ENCODE results near the gene NOS1AP. TPM values are rescaled to one million over a fixed set of nuclear protein-coding genes. Genes with fewer than 3 reads are reported as not detected.
"Not testable (repeated sequence)": the region's sequence is repeated elsewhere in the genome, so short reads cannot be mapped to it uniquely, and the experiment has no call there.

NOS1AP gene
- total and polyA plus RNA-seq, 7 experiments from 2014 or later = 0.08 to 0.15 TPM; not detected in 5

DNA sequence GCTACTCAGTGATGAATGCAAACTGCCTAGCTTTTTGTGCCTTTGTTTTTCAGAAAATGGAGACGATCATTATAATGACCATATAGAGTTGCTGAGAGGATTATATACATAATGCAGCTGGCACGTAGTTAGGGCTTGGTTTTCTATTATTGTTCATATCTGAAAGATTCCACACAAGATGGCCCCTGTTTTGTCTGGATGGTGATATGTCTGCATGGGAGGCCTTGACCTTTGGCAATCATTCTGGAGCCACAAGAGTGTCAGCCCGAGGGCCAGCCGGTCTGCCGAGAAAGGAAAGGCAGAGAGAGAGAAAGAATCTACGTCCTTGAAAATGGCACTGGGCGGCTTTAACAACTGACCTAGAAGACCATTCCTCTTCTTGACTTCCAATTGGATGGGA is 348.2 kb downstream of the NOS1AP start:
- Mint-ChIP-seq H3K27ac (no peak overlapping the region), H3K9me3 (peaks cover 0 to 3% (median 0%) of the 10 kb centered on the region in 11 donors), H3K27me3 (peaks cover 12 to 55% (median 27%) of the 10 kb centered on the region in 5 donors), H3K36me3 (peaks cover 0 to 4% (median 0%) of the 10 kb centered on the region in 5 donors), H3K4me3 (no peak overlapping the region), H3K4me1 (peaks cover 0 to 5% (median 0%) of the 10 kb centered on the region in 7 donors)
- Histone ChIP-seq H3K4me3 (ENCODE audit: low read length) (no peak overlapping the region), H3K36me3 (ENCODE audit: control insufficient read depth in 2 of 3, insufficient read depth in 3 of 3, low read length in 3 of 3) (no peaks in the 10 kb centered on the region), H3K9me3 (ENCODE audit: control insufficient read depth in 2 of 3, low read length in 3 of 3) (no peaks in the 10 kb centered on the region), H3K27ac (ENCODE audit: low read depth, low read length) (no peak overlapping the region), H3K27me3 (ENCODE audit: control insufficient read depth in 2 of 2, insufficient read depth in 2 of 2, low read length in 2 of 2) (no peaks in the 10 kb centered on the region), H3K4me1 (ENCODE audit: control insufficient read depth in 2 of 2, insufficient read depth in 2 of 2, low read length in 2 of 2) (no peaks in the 10 kb centered on the region)
- ChIA-PET CTCF (no interaction called here), POLR2A (no interaction called here)
- no peak for DNase-seq
- no peak for ATAC-seq
- intact Hi-C loops (cut with micrococcal nuclease) = no loop called here

DNA sequence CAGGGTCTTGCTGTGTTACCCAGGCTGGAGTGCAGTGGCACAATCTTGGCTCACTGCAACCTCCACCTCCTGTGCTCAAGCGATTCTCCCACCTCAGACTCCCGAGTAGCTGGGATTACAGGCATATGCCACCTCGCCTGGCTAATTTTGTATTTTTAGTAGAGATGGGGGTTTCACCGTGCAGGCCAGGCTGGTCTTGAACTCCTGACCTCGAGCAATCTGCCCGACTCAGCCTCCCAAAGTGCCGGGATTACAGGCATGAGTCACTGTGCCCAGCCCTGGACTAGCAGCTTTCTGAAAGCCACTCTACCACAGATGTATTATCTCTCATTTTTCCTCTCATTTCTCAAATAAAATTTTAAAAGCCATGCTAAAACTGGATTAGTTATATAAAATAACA is 349.1 kb downstream of the NOS1AP start:
- H3K36me3 Mint-ChIP-seq; H3K36me3 ChIP-seq (ENCODE audit: control insufficient read depth in 2 of 3, insufficient read depth in 3 of 3, low read length in 3 of 3); CTCF ChIA-PET; H3K27me3 ChIP-seq (ENCODE audit: control insufficient read depth in 2 of 2, insufficient read depth in 2 of 2, low read length in 2 of 2); DNase-seq; H3K9me3 Mint-ChIP-seq; POLR2A ChIA-PET; intact Hi-C loops (cut with micrococcal nuclease); H3K4me3 Mint-ChIP-seq; H3K4me1 Mint-ChIP-seq; ATAC-seq; H3K9me3 ChIP-seq (ENCODE audit: control insufficient read depth in 2 of 3, low read length in 3 of 3); H3K4me3 ChIP-seq (ENCODE audit: low read length); H3K27ac Mint-ChIP-seq; H3K4me1 ChIP-seq (ENCODE audit: control insufficient read depth in 2 of 2, insufficient read depth in 2 of 2, low read length in 2 of 2); H3K27ac ChIP-seq (ENCODE audit: low read depth, low read length): not testable (repeated sequence)
- H3K27me3 Mint-ChIP-seq = peaks cover 15 to 53% (median 28%) of the 10 kb centered on the region in 5 donors

DNA sequence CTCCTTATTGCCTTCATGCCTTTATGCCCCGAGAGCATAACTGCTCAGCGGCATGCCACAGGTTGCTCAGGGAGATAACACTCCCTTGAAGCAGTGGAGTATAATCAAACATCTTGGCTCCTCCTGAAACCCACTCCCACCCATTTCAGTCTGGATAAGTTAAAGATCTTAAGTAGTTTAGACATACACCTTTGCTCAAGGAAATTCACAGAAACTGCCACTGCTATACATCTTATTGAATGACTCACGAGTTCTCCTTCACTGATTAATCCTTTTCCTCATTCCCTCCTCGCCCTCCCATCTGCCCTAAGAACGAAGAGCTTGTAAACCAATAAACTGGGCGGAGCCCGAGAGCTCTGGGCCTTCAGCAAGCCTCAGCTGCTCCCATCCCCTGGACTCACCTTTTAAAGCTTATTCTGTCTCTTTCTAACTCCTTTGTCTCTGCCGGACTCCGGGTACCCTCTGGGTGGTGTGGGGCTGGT is 350.0 kb downstream of the NOS1AP start:
- CTCF ChIA-PET; H3K4me3 Mint-ChIP-seq; H3K9me3 Mint-ChIP-seq; H3K36me3 Mint-ChIP-seq; H3K27ac ChIP-seq (ENCODE audit: low read depth, low read length); H3K27ac Mint-ChIP-seq; H3K4me1 ChIP-seq (ENCODE audit: control insufficient read depth in 2 of 2, insufficient read depth in 2 of 2, low read length in 2 of 2); H3K36me3 ChIP-seq (ENCODE audit: control insufficient read depth in 2 of 3, insufficient read depth in 3 of 3, low read length in 3 of 3); ATAC-seq; POLR2A ChIA-PET; DNase-seq; H3K4me1 Mint-ChIP-seq; H3K27me3 ChIP-seq (ENCODE audit: control insufficient read depth in 2 of 2, insufficient read depth in 2 of 2, low read length in 2 of 2); H3K4me3 ChIP-seq (ENCODE audit: low read length); intact Hi-C loops (cut with micrococcal nuclease); H3K9me3 ChIP-seq (ENCODE audit: control insufficient read depth in 2 of 3, low read length in 3 of 3): not testable (repeated sequence)
- peaks cover 15 to 53% (median 32%) of the 10 kb centered on the region in 5 donors for H3K27me3 Mint-ChIP-seq

Small RNA genes within 50 kb of the gene (microRNA-seq; reads per million reads assigned to microRNA genes)
- not detected for gene MIR4654 (ENCODE audit: borderline microRNAs expressed)
- not detected for gene MIR556 (ENCODE audit: borderline microRNAs expressed)

Other genes with a start within 250 kb of the NOS1AP start
- under 1 TPM in 3 of 5 experiments, not detected in 2; 0.27 to 0.47 (median 0.35) TPM for gene OLFML2B, start 45.8 kb upstream of the NOS1AP start, total RNA-seq
- gene OLFML2B, start 45.8 kb upstream of the NOS1AP start, polyA plus RNA-seq = under 1 TPM; 0.07 to 0.24 TPM

All from naive thymus-derived CD4-positive, alpha-beta T cell (primary cell).